NCI-H2227 treated with DMSO at 0.1 percent for 48 hours (cell line): ENCODE measurements around the gene GPR89B.
"Not testable (repeated sequence)": the region's sequence is repeated elsewhere in the genome, so short reads cannot be mapped to it uniquely, and the experiment has no call there.

Experiments used
- DNase-seq: peaks from one replicate; lab custom pipeline; 2025; lab: John Stamatoyannopoulos, UW

The GPR89B gene

DNA sequence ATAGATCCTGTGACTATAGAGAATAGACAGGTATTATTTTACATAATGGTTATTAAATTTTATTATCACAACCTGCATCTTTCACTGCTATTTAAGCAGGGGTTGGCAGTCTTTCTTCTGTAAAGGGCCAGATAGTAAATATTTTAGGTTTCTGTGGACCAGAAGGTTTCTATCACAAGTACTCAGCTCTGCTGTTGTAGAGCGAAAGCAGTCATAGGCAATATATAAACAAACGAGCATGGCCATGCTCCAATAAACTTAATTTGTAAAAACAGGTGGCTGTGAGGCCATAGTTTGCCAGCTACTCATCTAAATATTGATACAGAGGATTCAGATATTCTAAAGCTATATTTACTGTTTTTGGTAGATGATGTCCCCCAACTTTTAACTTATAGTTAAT, 12.2 kb downstream of the GPR89B start:
- DNase-seq, result not testable (repeated sequence)

DNA sequence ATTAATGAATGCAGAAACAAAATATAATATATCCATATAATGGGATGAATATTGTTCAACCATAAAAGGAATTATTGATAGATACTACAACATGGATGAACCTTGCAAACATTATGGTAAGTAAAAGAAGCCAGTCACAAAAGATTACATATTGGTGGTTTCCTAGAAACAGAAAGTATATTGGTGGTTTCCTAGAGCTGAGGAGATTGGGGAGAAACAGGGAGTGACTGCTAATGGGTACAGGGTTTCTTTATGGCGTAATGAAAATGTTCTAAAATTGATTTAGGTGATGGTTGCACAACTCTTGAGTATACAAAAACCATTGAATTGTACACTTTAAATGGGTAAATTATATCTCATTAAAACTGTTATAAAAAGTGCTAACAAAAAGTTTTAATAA, 14.3 kb downstream of the GPR89B start:
- not testable (repeated sequence) for DNase-seq

DNA sequence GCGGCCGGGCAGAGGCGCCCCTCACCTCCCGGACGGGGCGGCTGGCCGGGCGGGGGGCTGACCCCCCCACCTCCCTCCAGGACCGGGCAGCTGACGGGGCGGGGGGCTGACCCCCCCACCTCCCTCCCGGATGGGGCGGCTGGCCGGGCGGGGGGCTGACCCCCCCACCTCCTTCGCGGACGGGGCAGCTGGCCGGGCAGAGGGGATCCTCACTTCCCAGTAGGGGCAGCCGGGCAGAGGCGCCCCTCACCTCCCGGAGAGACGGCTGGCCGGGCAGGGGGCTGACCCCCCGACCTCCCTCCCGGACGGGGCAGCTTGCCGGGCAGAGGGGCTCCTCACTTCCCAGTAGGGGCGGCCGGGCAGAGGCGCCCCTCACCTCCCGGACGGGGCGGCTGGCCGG, 21.3 kb downstream of the GPR89B start:
- DNase-seq, result not testable (repeated sequence)

DNA sequence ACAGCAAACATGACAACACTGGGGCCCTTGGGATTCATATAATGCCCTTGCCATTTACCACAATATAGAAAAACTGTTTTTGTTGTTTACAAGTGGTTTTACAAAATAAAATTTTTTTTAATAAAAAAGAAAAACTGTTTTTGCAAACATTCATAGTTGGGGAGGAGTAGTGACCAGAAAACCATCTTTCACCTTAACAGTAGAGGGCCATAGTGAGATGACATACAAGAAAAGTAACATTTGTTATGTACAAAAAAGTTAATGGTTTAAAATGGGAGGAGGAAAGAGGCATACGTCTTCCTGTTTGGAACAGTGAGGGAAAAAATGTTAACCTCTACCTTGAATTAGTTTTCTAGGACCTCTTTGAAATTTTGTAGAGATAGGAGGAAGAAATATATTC, 30.7 kb downstream of the GPR89B start:
- not testable (repeated sequence) for DNase-seq

DNA sequence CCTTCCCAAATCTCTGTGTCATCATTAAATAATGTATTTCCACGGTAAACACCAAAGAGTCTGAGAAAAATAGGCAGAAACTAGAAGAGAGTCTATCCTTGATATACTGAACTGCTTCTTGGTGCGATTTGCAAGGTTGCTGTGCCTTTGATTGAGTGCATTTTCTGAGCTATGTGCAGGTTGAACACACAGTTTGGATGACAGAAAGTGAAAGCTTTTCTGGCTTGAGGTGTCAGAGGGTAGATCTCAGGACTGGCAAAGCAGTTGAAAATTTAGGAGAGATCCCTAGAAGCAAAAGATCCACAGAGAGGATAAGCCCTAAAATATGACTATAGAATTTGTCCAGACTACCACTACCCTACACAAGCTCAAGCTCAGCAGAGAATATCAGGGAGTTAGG, 31.5 kb downstream of the GPR89B start:
- DNase-seq, result not testable (repeated sequence)

DNA sequence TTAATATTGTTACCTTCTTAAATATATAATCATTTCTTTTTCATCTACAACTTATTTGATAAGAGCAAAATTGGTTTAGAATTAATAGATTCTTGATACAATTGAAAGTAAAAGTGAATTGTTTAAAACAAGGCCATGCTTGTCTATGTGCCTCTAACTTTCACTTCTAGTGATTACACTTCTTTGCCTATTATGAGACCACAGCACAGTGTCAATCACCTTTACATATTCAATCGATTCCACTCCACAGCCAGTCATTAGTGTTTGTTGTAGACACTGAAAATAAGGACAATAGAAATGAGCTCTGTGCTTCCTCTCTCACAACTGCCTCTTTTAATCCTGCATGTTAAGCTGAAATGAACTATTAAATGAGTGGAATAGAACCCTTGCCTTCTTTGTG, 36.4 kb downstream of the GPR89B start:
- DNase-seq, result not testable (repeated sequence)

DNA sequence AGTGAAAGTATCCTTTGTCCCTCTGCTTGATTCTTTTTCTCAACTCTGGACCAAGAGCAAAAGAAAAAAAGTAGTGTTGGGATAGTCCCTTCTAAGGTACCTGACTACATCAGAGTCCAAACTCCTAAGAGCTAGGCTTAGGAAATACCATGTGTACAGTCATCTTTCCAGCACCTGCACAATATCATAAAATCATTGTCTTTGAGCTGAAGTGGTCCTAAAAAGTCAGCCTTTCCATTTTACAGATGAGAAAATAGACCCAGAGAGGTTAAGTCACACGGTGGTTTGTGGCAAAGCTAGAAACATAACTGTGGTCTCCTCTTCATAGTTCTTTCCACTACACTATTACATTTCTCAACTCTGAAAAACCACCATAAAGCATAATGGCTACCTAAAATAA, 38.4 kb downstream of the GPR89B start:
- not testable (repeated sequence) for DNase-seq

DNA sequence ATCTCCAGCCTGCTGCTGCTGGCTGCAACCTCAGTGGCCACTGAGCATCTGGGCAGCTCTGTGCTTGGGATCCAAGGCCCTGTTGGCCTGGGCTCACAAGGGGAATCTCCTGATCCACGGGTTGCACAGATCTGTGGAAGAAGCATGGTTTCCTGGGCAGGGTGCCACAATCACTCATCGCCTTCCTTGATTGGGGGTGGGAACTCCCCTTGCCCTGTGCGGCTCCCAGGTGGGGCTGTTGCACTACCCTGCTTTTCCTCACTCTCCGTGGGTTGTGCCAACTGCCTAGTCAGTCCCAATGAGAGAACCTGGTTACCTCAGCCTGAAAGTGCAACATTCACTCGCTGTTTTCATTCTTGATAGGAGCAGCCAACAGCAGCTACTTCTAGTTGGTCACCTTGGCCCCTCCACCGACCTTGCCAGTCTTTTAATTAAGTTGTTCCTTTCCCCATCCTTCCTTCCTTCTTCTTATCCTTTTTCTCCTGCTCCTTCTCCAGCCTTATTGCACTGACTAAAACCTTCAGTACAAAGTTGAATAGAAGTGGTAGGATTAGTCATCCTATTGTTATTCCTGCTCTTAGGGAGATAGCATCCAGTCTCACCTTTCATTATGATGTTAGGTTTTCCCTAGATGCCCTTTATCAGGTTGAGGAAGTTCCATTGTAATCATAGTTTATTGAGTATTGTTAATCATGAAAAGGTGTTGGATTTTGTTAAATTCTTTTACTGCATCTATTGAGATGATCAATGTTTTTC, 50.9 kb downstream of the GPR89B start:
- not testable (repeated sequence) for DNase-seq

DNA sequence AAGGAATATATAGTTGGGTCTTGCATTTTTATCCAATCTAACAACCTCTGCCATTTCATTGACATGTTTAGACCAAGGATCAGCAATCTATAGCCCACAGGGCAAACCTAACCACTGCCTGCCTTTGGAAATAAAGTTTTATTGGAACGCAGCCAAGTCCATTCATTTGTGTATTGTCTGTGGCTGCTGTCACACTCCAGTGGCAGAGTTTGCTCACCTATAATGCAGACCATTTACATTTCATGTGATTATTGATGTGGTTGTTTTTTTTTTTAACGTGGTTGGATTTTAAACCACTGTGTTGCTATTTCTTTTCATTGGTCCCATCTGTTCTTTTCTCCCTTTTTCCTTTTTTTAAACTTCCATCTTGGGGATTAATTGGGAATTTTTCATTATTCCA, 57.2 kb downstream of the GPR89B start:
- DNase-seq, result not testable (repeated sequence)

DNA sequence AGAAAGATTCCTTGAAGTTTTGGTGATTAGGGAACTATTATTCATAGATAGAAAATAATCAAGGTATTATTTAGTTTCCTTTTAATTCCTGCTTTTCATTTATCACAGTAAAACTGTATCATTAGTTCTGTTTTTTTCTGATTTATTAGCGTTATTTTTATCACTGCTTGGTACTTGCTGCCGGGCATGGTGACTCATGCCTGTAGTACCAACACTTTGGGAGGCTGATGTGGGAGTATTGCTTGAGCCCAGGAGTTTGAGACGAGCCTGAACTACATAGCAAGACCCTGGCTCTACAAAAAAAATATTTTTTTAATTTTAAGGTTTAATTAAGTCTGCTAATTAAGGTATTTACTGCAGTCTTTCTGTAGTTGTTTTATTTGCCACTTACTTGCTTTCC, 59.7 kb downstream of the GPR89B start:
- DNase-seq, result not testable (repeated sequence)

DNA sequence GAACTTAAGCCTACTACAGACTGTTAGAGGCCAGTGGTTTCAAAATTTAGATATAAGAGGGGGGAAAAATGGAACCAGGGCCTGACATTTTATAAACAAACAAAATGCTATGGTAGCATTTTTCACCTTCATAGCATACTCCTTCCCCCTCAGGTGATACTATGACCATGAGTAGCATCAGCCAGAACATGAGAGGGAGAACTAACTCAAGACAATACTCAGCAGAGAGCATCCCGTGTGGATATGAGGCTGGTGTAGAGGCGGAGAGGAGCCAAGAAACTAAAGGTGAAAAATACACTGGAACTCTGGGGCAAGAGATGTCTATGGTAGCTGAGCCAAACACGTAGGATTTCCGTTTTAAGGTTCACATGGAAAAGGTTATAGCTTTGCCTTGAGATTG, 64.7 kb downstream of the GPR89B start:
- DNase-seq, result not testable (repeated sequence)

DNA sequence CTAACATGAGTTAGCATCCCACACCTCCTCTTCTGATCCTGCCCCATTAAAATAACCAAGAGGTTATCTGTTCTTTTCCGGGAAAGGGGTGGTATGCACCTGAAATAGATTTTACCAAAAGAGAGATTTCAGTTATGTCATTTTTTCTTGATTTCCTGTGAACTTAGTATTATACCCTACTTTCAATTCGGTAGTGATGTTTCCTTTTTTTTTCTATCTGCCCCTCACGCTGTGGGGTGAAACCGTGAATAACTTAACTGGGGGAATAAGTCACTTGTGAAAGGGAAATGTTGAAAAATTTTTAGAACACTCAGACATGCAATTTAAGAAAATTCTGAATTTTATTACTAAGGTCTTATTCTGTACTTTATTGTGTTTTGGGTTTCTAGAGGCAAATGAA, 65.2 kb downstream of the GPR89B start:
- not testable (repeated sequence) for DNase-seq

DNA sequence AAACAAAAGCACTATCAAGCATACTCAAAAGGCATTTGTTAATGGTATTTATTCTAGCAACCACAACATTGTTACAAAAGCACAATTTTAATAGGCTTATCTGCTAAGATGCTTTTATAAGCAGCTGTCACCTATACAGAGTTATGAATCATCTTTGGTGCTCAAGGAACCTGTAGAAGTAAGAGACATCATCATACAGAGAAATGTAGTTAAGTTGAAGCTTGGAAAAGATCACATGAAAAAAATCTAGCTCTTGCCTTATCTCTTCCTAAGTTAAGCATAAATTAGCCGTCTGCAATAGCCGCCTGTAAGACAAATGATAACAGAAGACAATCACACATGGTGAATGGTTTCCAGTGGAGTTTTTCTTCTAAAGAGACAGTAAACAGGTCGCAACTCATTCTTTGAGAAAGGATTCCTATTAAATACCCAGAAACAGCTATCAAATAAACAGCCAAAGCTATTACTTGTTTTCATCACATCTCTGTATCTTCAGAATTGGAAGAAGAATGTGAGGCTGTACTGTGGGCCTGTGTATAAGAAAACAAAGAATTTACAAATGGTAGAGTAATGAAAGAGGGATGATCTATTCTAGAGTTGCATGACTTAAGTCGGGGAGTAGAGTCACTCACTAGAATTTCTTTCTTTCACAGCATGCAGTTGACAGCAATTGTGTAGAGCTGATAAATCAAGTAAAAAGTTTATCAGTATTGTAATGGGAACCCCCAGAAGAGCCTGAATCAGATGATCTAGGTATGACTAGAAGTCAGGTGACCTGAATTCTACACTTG, 65.8 kb downstream of the GPR89B start:
- DNase-seq, result not testable (repeated sequence)

DNA sequence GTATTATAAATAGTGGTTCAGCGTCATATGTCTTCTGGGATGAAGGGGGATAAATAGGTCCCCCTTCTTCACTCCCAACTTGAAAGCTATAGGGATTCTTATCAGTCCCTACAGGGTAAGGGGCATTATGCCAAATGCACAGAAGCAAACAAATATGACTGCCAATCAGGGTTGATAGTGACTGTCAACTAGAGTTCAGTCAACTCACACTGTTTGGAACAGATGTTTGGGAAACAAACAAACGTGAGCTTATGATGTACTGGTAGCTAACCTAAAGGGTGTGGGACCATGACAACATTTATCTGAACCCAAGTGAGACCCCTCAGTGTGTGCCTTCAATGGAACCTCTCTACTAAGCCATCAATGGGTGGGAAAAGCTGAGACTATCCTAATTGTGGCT, 67.9 kb downstream of the GPR89B start:
- not testable (repeated sequence) for DNase-seq

DNA sequence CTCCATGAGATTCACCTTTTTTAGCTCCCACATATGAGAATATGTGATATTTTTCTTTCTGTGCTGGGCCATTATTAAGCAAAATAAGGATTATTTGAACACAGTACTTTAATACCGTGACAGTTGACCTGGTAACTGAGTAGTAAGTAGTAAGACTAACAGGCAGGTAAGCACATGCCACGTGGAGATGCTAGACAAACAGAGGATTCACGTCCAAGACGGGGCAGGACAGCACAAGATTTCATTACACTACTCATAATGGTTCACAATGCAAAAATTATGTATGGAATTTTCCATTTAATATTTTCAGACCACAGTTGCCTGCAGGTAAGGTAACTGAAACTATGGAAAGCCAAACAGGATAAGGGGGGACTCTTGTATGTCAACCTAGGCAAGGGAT, 79.5 kb downstream of the GPR89B start:
- DNase-seq, result not testable (repeated sequence)

DNA sequence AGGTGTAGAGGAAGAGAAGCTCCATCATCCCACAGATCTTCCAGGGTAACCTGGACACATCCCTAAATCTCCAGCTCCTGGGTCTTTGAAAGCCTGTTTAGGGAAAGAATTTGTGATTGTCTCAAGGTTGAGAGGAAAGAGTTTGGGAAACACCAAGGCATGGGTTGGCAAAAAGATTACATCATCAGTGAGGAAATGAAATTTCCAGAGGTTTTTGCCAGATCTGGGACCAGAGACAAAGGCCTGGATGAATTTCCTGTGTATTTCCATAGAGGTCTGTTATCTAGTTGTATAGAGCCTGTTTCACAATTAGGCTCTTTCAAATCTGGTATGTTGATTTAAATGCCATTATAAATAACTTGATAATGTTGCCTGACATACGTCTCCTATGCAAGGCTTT, 82.3 kb downstream of the GPR89B start:
- no peak for DNase-seq

DNA sequence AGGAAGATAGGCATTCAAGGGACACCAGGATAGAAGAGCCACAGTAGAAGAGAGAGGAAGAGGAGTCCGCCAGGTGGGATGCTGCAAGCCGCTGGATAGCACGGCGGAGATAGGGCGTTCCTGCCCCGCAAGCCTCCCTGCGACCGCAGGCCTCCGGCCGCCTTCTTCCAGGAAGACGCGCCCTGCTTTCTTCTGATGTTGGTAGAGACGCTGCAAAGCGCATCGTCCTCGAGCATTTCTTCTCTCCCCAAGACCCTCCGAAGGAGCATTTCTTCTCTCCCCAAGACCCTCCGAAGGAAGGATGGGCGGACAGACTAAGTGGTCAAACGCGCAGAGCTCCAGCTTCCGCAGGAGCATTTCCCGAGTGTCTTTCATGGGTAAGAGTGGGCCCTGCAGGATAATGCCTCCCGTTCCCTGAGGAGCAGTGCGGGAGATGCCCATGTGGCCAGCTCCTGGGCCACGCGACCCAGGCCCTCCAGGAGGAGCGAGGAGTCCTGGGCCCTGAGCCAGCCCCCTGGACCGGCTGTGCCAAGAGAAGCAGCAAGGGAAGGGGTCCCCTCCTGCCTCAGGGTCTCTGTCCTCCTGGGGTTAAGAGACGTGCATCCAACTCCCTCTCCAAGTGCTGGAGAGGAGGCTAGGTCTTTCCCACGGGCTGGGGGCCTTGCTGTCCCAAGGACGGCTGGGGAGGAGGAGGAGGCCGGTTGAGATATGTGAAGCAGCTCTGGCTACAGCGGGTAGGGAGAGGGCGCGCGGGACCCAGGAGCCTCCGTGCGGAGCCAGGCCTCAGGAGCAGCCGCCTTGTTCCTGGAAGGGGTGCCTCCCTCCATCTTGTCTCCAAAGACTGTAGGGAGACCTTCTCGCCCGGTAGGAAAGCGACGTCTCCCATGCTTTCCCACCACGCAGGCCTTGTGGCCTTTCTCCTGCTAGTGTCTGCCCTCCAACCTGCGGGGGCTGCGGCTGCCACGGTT, 85.2 kb downstream of the GPR89B start:
- not testable (repeated sequence) for DNase-seq

DNA sequence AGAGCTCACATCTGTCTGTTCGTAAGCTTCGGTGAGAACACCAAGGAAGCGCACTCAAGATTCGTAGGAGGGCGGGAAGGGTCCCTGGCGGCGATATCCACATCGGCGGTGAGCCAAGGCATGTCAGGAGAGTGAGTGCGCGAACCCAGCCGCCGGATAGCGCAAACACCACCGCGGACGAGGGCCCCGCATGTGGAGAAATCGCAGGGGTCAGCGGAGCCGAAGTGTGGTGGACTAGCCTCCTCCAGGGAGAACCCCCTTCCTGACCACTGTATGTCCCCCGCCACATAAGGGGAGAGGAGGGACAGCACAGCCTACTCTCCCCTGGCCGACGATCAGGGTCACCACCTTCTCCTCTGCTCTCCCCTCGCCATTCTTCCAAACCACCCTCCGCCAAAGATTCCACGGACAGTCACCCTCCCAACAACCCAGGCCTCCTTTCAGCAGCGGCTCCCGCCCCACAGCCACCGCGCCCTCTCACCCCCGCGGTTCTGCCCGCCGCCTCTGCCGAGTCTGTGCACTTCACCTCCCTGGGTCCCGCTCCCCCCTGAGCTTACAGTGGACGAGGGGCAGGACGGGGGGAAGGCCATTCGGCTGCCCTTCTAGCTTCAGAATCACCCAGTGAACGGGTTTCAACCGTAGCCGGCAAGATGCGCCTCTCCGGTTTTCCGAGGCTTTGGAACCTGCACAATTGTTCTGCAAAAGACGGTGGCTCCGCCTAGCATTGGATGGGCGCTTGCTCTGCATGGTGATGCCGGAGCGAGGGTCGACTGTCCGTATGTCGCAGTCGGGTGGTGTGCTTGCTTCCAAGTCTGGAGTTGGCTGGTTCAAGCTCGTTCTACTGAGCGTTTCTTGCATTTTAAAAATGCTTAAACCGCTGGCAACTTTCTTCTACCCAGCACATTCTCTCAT, 86.3 kb downstream of the GPR89B start:
- not testable (repeated sequence) for DNase-seq

DNA sequence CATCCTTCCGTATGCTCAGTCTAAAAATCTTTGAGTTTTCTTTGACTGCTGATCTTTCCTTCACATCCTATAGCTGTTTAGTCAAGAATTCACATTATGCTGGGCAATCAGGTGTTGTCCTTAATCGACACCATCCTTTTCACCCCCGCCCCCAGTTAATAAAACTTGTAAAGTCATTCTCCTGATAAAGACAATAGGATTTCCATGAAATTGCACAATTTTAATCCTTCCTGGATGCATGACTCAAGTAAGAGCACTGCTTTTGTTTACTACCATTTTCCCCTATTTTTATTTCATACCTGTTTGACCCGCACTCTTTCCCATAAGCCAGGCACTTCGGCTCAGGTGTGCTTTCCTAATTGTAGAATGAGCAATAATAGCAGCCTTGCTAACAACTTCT, 96.7 kb downstream of the GPR89B start:
- DNase-seq, result not testable (repeated sequence)

DNA sequence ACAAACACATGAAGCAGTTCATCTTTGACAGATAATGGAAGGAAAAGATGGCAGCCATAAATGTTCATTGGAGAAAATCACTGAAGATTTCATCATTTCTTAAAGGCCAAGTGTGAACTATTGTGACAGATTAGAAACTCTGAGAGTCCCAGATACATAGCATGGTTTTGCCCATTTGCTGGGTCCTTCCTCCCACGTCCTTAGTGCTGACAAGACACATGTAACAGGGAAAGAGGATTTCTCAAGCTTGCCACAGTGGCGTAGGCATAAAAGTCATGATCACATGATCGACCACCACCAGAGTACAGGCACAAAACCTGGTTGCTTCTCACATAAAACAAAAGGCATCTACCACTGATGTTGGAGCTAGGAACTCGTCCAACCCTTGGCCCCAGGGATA, 98.8 kb downstream of the GPR89B start:
- DNase-seq, result not testable (repeated sequence)

DNA sequence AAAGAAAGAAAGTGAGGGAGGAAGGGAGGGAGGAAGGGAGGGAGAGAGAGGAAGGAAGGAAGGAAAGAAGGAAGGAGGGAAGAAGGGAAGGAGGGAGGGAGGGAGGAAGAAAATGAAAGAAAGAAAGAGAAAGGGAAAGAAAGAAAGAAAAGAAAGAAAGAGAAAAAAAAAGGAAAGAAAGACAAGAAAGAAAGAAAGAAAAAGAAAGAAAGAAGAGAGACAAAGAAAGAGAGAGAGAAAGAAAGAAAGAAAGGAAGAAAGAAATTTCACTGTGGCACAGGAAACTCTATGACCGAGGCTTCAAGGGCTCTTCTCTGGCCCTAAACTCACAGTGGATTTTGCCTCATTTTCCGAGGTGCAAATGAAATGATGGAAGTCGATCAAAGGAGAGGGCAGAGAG, 104.0 kb downstream of the GPR89B start:
- not testable (repeated sequence) for DNase-seq
